ENCODE results near the gene MVD.

Gene MVD

DNA sequence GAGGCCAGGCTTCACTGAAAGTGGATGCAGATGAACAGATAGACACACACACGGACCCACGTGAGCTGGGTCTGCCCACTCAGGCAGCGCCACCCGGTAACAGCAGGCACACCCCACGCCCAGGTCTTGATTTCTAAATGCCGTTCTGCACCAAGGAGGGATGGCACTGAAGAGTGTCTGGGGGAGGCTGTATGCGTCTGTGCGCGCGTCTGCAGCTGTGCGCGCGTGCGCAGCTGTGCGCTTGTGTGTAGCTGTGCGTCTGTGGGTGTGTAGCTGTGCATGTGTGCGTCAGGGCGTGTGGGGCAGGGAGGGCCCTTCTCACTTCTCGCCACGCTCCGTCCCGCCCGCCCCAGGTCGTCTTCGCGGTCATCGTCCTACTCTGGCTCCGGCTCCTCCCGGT is 40.0 kb downstream of the MVD start:
- Histone ChIP-seq H3K27ac (no peak overlapping the region), H3K4me3 (no peak overlapping the region)
- no peak for TF ChIP-seq CTCF (IDR thresholded peaks at IDR 0.05)
- no peak for DNase-seq (ENCODE audit: low spot score)

- DNase-seq (ENCODE audit: low spot score): no peak
- Histone ChIP-seq H3K4me3 (no peak overlapping the region), H3K27ac (no peak overlapping the region)
- no peak for TF ChIP-seq CTCF (IDR thresholded peaks at IDR 0.05)
Measured at GRCh38 chr16:88622125-88622524, 40.8 kb downstream of the MVD start.

- no peak overlapping the region for H3K4me3 ChIP-seq
- no peak overlapping the region for H3K27ac ChIP-seq
- no peak for TF ChIP-seq CTCF (IDR thresholded peaks at IDR 0.05)
- no peak for DNase-seq (ENCODE audit: low spot score)
Measured at GRCh38 chr16:88619859-88620815, 42.8 kb downstream of the MVD start.

- TF ChIP-seq CTCF (IDR thresholded peaks at IDR 0.05): no peak
- H3K27ac ChIP-seq: no peak overlapping the region
- DNase-seq (ENCODE audit: low spot score): no peak
- H3K4me3 ChIP-seq: no peak overlapping the region
Measured at GRCh38 chr16:88618956-88619667, 43.8 kb downstream of the MVD start.

DNA sequence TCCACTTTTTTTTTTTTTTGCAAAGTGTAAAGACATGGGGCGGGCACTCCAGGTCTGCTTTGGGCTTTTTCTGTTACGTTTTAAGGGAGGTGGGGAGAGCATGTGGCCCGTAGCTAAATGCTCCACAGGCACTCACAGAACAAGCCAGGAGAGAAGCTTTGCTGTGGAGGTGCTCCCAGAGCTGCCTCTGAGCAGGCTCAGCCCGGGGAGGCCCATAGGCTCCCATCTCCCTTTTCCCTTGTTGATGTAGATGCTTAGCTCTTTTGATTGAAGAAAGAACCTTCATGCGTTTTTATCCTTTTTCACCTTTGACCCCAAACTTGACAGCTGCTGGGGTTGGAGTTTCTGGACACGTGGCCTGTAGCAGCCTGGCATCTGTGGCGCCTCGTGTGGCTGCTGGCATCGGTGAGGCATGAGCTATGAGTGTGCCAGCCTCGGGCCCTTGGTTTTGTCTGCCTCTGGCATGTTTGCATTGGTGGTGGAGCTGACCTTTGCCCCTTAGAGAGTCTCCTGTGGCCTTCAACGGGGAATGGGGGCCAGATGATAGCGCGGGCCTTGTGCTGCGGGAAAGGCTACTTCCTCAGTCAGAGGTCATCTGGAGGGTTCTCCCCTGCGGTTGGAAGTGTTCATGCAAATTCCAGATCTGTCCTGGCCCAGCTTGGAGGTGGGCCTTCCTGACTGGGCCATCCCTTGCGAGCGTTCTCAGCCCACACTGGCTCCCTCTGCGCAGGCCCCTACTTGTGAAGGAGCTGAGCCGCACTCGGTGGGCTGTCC is 44.5 kb downstream of the MVD start:
- Histone ChIP-seq H3K27ac (no peak overlapping the region), H3K4me3 (no peak overlapping the region)
- no peak for TF ChIP-seq CTCF (IDR thresholded peaks at IDR 0.05)
- no peak for DNase-seq (ENCODE audit: low spot score)

DNA sequence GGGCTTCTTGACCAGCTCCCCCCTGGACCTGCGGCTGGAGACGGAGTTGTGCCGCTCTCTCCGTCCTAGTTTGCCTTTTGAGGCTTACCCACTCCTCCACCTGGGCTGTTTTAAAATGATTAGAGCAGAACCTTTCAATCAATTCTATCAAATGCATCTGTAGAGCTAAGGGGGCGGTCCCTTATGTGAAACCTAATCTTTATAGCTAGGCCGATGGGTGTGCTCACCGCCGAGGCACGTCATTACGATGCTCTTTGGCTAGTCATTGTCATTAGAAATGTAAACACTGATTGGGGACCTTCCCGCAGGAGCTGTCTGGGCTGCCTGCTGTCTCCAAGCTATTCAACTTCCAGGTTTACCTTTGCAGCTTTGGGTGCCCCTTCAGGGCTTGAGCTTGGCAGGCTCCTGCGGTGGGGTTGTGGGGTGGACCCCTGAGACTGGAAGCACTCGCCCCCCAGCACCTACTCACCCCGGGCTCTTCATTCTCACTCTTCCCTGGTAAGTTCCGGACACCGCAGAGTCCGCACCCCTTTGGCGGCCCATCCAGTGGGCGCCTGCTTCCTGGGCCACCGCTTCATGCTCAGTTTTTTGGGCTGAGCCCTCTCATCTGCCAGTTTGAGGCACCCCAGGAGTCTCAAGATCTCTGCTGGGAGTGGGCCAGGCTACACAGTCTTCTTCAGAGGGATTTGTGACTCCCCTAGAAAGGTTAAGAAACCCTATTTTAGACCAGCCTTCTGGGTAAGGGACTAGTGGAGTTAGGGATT is 45.4 kb downstream of the MVD start:
- H3K4me3 ChIP-seq: no peak overlapping the region
- TF ChIP-seq CTCF (IDR thresholded peaks at IDR 0.05): no peak
- H3K27ac ChIP-seq: no peak overlapping the region
- no peak for DNase-seq (ENCODE audit: low spot score)
